SK-N-SH treated with all-trans-retinoic acid at 6 μM for 48 hours (cell line): ENCODE measurements around the gene CTIF.
A peak's percentile ranks its signal among the peaks of the same experiment; 100 is the strongest.

ENCODE experiments used
- ATAC-seq: fragments of 200-7000 bp; cut with Tn5 transposase; 3 replicates; pipeline ENCODE4 v1.9.1; 2020; ENCODE audit warnings: mild to moderate bottlenecking, moderate library complexity
- ARNTL ChIP-seq: fragments of 450-650 bp; formaldehyde crosslinking; IDR thresholded peaks from 2 replicates; pipeline ENCODE4 v1.5.0; 2020; ENCODE audit warnings: low read depth, mild to moderate bottlenecking, moderate library complexity, borderline replicate concordance
- BACH2 ChIP-seq: fragments of 250-450 bp; sonication (Bioruptor Pico); IDR thresholded peaks from 2 replicates; pipeline ENCODE4 v1.9.0; 2021; ENCODE audit warnings: mild to moderate bottlenecking, borderline replicate concordance
- CREB5 ChIP-seq: fragments of 250-450 bp; sonication (Bioruptor Pico); IDR thresholded peaks from 2 replicates; pipeline ENCODE4 v1.5.1; 2020; ENCODE audit warnings: low read depth, mild to moderate bottlenecking, moderate library complexity
- CSDC2 ChIP-seq: fragments of 250-450 bp; sonication (Bioruptor Pico); IDR thresholded peaks from 2 replicates; pipeline ENCODE4 v1.5.0; 2020; ENCODE audit warnings: mild to moderate bottlenecking, moderate library complexity
- ESRRG ChIP-seq: fragments of 250-450 bp; sonication (Bioruptor Pico); IDR thresholded peaks from 2 replicates; pipeline ENCODE4 v1.6.1; 2021; ENCODE audit warnings: mild to moderate bottlenecking
- GLIS3 ChIP-seq: fragments of 250-450 bp; sonication (Bioruptor Pico); IDR thresholded peaks from 2 replicates; pipeline ENCODE4 v1.5.0; 2020; ENCODE audit warnings: mild to moderate bottlenecking, moderate library complexity
- ISL1 ChIP-seq: fragments of 250-450 bp; sonication (Bioruptor Pico); IDR thresholded peaks from 2 replicates; pipeline ENCODE4 v2.1.2; 2022; ENCODE audit warnings: mild to moderate bottlenecking, moderate library complexity
- OSR1 ChIP-seq: fragments of 250-450 bp; sonication (Bioruptor Pico); IDR thresholded peaks from 2 replicates; pipeline ENCODE4 v1.8.0; 2022; ENCODE audit warnings: moderate library complexity, mild to moderate bottlenecking, inconsistent platforms
- POU6F1 ChIP-seq: fragments of 250-450 bp; sonication (Bioruptor Pico); IDR thresholded peaks from 2 replicates; pipeline ENCODE4 v1.8.0; 2021; ENCODE audit warnings: low read depth, mild to moderate bottlenecking, moderate library complexity, borderline replicate concordance
- PPARA ChIP-seq: fragments of 250-450 bp; sonication (Bioruptor Pico); IDR thresholded peaks from 2 replicates; pipeline ENCODE4 v1.5.0; 2020; ENCODE audit warnings: mild to moderate bottlenecking, borderline replicate concordance
- RARB ChIP-seq: fragments of 250-450 bp; sonication (Bioruptor Pico); IDR thresholded peaks from 2 replicates; pipeline ENCODE4 v1.8.0; 2021; ENCODE audit warnings: mild to moderate bottlenecking, moderate library complexity
- SNAI2 ChIP-seq: fragments of 250-450 bp; sonication (Bioruptor Pico); IDR thresholded peaks from 2 replicates; pipeline ENCODE4 v1.5.0; 2020; ENCODE audit warnings: mild to moderate bottlenecking, moderate library complexity
- TCF4 ChIP-seq: fragments of 250-450 bp; sonication (Bioruptor Pico); IDR thresholded peaks from 2 replicates; pipeline ENCODE4 v1.8.0; 2021; ENCODE audit warnings: mild to moderate bottlenecking, moderate library complexity, borderline replicate concordance
- TOX ChIP-seq: fragments of 250-450 bp; sonication (Bioruptor Pico); IDR thresholded peaks from 2 replicates; pipeline ENCODE4 v1.8.0; 2021; ENCODE audit warnings: mild to moderate bottlenecking, moderate library complexity, borderline replicate concordance
- TSHZ2 ChIP-seq: fragments of 250-450 bp; sonication (Bioruptor Pico); IDR thresholded peaks from 2 replicates; pipeline ENCODE4 v1.5.0; 2020; ENCODE audit warnings: mild to moderate bottlenecking, moderate library complexity
- ZC3H10 ChIP-seq: fragments of 250-450 bp; sonication (Bioruptor Pico); IDR thresholded peaks from 2 replicates; pipeline ENCODE4 v1.5.1; 2021; ENCODE audit warnings: mild to moderate bottlenecking, moderate library complexity
- ZFP3 ChIP-seq: fragments of 250-450 bp; sonication (Bioruptor Pico); IDR thresholded peaks from 2 replicates; pipeline ENCODE4 v1.5.0; 2020; ENCODE audit warnings: mild to moderate bottlenecking, moderate library complexity
- ZFP30 ChIP-seq: fragments of 450-650 bp; formaldehyde crosslinking; IDR thresholded peaks from 2 replicates; pipeline ENCODE4 v1.5.0; 2022; ENCODE audit warnings: mild to moderate bottlenecking, moderate library complexity
- ZNF8 ChIP-seq: fragments of 450-650 bp; formaldehyde crosslinking; IDR thresholded peaks from 2 replicates; pipeline ENCODE4 v1.5.0; 2020; ENCODE audit warnings: mild to moderate bottlenecking, moderate library complexity
- TF ChIP-seq, protein P1 (sequence below): fragments of 250-450 bp; sonication (Bioruptor Pico); IDR thresholded peaks from 2 replicates; pipeline ENCODE4 v1.5.1; 2021; ENCODE audit warnings: mild to moderate bottlenecking, moderate library complexity
- TF ChIP-seq, protein P2 (sequence below): fragments of 250-450 bp; sonication (Bioruptor Pico); IDR thresholded peaks from 2 replicates; pipeline ENCODE4 v1.8.0; 2020; ENCODE audit warnings: mild to moderate bottlenecking, moderate library complexity, borderline replicate concordance

CTIF gene

GRCh38 chr18:48862132-48862531 is 323.3 kb downstream of the CTIF start:
- TF ChIP-seq GLIS3 (CRISPR knock-in tag) = no peak
- TF ChIP-seq TOX (CRISPR knock-in tag) = no peak
- TF ChIP-seq, protein P1, sequence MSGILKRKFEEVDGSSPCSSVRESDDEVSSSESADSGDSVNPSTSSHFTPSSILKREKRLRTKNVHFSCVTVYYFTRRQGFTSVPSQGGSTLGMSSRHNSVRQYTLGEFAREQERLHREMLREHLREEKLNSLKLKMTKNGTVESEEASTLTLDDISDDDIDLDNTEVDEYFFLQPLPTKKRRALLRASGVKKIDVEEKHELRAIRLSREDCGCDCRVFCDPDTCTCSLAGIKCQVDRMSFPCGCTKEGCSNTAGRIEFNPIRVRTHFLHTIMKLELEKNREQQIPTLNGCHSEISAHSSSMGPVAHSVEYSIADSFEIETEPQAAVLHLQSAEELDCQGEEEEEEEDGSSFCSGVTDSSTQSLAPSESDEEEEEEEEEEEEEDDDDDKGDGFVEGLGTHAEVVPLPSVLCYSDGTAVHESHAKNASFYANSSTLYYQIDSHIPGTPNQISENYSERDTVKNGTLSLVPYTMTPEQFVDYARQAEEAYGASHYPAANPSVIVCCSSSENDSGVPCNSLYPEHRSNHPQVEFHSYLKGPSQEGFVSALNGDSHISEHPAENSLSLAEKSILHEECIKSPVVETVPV (CRISPR knock-in tag) = no peak
- TF ChIP-seq BACH2 (CRISPR knock-in tag) = no peak
- no peak for TF ChIP-seq ARNTL
- TF ChIP-seq ISL1 (CRISPR knock-in tag) = no peak
- TF ChIP-seq ZFP30 (CRISPR knock-in tag) = no peak

DNA sequence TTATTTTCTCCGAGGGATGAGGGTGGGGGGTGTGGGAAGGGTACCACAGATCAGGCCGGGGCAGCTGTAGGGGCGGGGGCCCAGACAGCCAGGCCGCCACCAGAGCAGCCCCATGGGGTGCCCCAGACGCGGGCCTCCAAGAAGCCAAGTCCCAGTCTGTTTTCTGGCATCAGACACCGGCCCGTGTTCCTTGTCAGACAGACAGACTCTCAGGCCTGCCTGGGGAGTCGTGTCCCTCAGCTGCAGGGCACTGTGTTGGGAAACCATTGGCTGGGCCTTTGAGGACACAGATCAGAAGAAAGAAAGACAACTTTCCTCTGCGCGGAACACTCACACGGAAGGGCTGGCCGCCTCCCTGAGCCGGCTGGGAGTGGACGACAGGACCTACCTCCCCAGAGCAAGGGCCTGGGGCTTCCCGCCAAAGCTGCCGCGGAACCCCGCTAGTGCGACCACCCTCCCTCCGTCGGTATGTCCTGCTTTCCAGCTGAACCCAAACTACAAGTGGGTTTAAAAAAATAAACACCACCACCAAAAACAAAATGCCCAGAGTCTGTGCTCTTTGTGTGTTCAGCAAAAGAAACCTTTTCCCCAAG is 323.9 kb downstream of the CTIF start:
- no peak for ATAC-seq
- TF ChIP-seq PPARA = no peak
- TF ChIP-seq SNAI2 (CRISPR knock-in tag) = no peak
- no peak for TF ChIP-seq ISL1 (CRISPR knock-in tag)
- TF ChIP-seq ZFP3 = no peak

More at GRCh38 chr18:48862132-48862531, 323.3 kb downstream of the CTIF start:
- no peak for ATAC-seq

DNA sequence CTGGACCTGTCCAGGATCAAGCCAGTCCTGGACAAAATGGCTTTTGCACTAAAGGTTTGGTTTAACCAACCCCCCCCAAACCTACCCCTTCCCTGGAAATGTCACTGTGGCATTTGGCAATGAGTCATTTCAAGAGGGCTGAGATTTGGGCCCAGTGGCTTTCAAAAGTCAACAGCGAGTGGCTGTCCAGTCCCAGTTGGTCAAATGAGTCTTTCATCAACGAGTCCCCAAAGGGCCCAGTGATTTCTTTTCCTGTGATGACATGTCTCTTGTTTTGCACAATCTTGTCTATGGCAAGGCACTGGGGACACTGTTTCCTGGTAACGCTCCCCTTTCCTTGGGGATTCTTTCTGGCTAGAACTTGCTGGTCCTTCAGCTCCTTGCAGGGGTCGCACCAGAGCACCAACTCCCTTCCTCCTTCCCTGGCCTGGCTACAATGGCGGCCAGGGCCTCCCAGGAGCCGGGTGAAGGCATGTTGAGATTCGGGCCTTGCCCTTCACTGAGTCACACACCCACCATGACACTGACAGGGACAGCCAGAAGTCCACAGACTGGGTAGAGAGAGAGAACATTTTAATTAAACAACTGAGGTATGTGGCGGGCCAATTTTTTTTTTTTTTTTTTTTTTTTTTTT is 324.7 kb downstream of the CTIF start:
- TF ChIP-seq ZNF8 (CRISPR knock-in tag) (no peak), TOX (CRISPR knock-in tag) (no peak)
- TF ChIP-seq, all 23 proteins: peak for 0
- no peak for ATAC-seq

DNA sequence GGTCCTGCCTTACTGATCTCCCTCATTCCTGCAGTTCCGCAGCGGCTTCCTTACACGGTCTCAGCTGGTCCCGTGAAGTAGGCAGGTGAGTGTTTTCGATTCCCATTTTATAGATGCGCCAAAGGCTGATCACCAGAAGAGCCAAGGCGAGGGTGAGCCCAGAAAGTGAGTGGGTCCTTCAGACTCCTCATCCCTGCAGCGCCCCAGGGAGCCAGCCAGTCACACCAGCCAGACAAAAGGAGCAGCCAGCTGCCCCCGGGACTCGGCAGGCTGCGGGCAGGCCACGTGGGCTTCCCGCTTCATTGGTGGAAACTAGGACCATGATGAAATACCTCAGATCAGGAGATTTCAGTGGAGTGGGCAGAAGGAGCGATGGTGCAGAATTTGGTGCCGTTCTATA is 326.0 kb downstream of the CTIF start:
- ATAC-seq = no peak
- TF ChIP-seq CSDC2 (CRISPR knock-in tag) = no peak
- no peak for TF ChIP-seq ESRRG
- no peak for TF ChIP-seq ZFP30 (CRISPR knock-in tag)
- TF ChIP-seq POU6F1 = no peak
- no peak for TF ChIP-seq TCF4 (CRISPR knock-in tag)
- no peak for TF ChIP-seq PPARA
- TF ChIP-seq GLIS3 (CRISPR knock-in tag) = no peak
- no peak for TF ChIP-seq ISL1 (CRISPR knock-in tag)
- TF ChIP-seq, all 23 proteins: peak for 0

- TF ChIP-seq TCF4 (CRISPR knock-in tag) = peak; percentile 27; the same call in 1 of the 2 replicates
- no peak for TF ChIP-seq TSHZ2 (CRISPR knock-in tag)
- peak; percentile 85 for ATAC-seq
Observed at GRCh38 chr18:48866028-48866733, 327.4 kb downstream of the CTIF start.

DNA sequence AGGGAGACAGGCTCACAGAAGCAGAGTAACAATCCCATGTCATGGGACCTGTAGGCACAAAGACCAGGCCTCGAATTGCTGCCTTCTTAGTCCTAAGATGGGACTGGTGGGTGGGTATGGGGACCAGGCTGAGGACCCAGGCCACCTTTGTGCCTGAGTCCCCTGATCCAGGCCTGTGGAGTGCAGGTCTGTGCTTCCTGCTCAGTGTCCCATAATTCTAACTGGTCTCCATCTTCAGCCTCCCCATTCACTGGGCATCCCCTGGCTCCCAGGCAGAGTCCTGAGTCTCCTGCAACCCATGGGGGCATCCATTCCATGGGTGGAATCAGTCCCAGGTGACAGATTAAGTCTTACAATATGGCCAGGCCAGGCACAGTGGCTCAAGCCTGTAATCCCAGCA is 328.0 kb downstream of the CTIF start:
- no peak for ATAC-seq
- TF ChIP-seq ARNTL = no peak
- TF ChIP-seq, protein P2, sequence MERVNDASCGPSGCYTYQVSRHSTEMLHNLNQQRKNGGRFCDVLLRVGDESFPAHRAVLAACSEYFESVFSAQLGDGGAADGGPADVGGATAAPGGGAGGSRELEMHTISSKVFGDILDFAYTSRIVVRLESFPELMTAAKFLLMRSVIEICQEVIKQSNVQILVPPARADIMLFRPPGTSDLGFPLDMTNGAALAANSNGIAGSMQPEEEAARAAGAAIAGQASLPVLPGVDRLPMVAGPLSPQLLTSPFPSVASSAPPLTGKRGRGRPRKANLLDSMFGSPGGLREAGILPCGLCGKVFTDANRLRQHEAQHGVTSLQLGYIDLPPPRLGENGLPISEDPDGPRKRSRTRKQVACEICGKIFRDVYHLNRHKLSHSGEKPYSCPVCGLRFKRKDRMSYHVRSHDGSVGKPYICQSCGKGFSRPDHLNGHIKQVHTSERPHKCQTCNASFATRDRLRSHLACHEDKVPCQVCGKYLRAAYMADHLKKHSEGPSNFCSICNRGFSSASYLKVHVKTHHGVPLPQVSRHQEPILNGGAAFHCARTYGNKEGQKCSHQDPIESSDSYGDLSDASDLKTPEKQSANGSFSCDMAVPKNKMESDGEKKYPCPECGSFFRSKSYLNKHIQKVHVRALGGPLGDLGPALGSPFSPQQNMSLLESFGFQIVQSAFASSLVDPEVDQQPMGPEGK (CRISPR knock-in tag) = no peak
- TF ChIP-seq RARB (CRISPR knock-in tag) = no peak
- no peak for TF ChIP-seq CREB5 (CRISPR knock-in tag)
- TF ChIP-seq, protein P1 (CRISPR knock-in tag) = no peak
- TF ChIP-seq ZC3H10 (CRISPR knock-in tag) = no peak
- TF ChIP-seq OSR1 (CRISPR knock-in tag) = no peak
- no peak for TF ChIP-seq ZFP30 (CRISPR knock-in tag)
